ENCODE results near the gene NXPH1. TPM values are rescaled to one million over a fixed set of nuclear protein-coding genes. Genes with fewer than 3 reads are reported as not detected.

Gene NXPH1
- total RNA-seq, 1 experiment from 2014 or later = 1.2 TPM

DNA sequence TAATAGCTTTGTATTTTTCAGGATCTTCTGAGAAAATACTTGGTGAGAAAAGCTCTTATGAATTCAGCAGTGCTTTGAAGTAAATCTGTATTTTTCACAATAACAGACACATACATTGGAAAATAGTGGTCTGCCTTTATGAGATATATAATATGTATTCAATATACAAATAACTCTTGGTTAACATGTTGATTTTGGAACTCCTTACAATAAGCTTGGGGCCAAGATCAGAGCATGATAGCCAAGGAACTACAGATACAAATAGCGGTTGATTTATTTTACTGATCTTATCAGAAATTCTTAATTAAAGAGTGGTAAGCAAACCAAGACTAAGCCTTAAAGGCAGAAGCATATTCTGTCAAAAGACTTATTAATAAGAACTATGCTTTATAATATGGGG, 24.5 kb upstream of the NXPH1 start:
- no peak for DNase-seq
- no peaks in the 10 kb centered on the region for H3K27me3 ChIP-seq (replicated peaks; ENCODE audit: control insufficient read depth, insufficient read depth, low read length)
- ChIA-PET CTCF (no interaction called here), POLR2A (no interaction called here)
- no peak overlapping the region for H3K27ac Mint-ChIP-seq (ENCODE audit: unreplicated experiment)
- BruUV-seq (replicated peaks) = no TSS peak
- H3K4me1 Mint-ChIP-seq (ENCODE audit: low read depth, unreplicated experiment) = no peaks in the 10 kb centered on the region
- no peak overlapping the region for H3K4me3 ChIP-seq (ENCODE audit: low read depth, low read length)
- no peaks in the 10 kb centered on the region for H3K9me3 Mint-ChIP-seq (ENCODE audit: unreplicated experiment)
- no peak overlapping the region for H3K4me3 Mint-ChIP-seq (ENCODE audit: unreplicated experiment)
- TF ChIP-seq, protein P1, sequence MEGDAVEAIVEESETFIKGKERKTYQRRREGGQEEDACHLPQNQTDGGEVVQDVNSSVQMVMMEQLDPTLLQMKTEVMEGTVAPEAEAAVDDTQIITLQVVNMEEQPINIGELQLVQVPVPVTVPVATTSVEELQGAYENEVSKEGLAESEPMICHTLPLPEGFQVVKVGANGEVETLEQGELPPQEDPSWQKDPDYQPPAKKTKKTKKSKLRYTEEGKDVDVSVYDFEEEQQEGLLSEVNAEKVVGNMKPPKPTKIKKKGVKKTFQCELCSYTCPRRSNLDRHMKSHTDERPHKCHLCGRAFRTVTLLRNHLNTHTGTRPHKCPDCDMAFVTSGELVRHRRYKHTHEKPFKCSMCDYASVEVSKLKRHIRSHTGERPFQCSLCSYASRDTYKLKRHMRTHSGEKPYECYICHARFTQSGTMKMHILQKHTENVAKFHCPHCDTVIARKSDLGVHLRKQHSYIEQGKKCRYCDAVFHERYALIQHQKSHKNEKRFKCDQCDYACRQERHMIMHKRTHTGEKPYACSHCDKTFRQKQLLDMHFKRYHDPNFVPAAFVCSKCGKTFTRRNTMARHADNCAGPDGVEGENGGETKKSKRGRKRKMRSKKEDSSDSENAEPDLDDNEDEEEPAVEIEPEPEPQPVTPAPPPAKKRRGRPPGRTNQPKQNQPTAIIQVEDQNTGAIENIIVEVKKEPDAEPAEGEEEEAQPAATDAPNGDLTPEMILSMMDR (IDR thresholded peaks at IDR 0.05; ENCODE audit: insufficient read depth in 1 of 2, low read depth in 1 of 2, low read length in 1 of 2, severe bottlenecking in 1 of 2, unreplicated experiment in 1 of 2) = no peak
- H3K36me3 Mint-ChIP-seq (ENCODE audit: insufficient read depth, unreplicated experiment) = no peaks in the 10 kb centered on the region
- intact Hi-C loops (cut with micrococcal nuclease; ENCODE audit: unreplicated experiment) = no loop called here
- peaks cover 12% of the 10 kb centered on the region for H3K27me3 Mint-ChIP-seq (ENCODE audit: insufficient read depth, unreplicated experiment)
- no peaks in the 10 kb centered on the region for H3K36me3 ChIP-seq (ENCODE audit: control insufficient read depth, insufficient read depth, low read length)
- H3K9me3 ChIP-seq = no peaks in the 10 kb centered on the region
- no peaks in the 10 kb centered on the region for H3K4me1 ChIP-seq

DNA sequence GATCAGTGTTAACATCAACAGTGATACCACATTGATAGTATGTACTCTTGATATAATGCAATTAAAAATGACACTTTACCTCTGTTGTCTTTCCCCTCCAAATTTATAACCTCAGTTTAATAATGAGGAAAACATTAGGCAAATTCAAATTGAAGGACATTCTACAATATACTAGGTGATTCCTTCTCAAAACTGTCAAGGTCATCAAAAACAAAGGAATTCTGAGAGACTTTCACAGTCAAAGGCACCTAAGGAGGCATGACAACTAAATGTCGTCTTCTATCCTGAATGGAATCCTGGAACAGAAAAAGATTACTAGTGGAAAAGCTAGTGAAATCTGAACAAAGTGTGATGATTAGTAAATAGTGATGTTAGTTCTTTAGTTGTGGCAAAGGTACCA, 22.3 kb upstream of the NXPH1 start:
- ChIA-PET CTCF (no interaction called here), POLR2A (no interaction called here)
- H3K4me1 Mint-ChIP-seq (ENCODE audit: low read depth, unreplicated experiment) = no peaks in the 10 kb centered on the region
- DNase-seq = no peak
- H3K4me3 Mint-ChIP-seq (ENCODE audit: unreplicated experiment) = no peak overlapping the region
- H3K36me3 Mint-ChIP-seq (ENCODE audit: insufficient read depth, unreplicated experiment) = no peaks in the 10 kb centered on the region
- no peak overlapping the region for H3K27ac Mint-ChIP-seq (ENCODE audit: unreplicated experiment)
- intact Hi-C loops (cut with micrococcal nuclease; ENCODE audit: unreplicated experiment) = no loop called here
- Histone ChIP-seq H3K27me3 (replicated peaks; ENCODE audit: control insufficient read depth, insufficient read depth, low read length) (no peaks in the 10 kb centered on the region), H3K9me3 (no peaks in the 10 kb centered on the region), H3K4me3 (ENCODE audit: low read depth, low read length) (no peak overlapping the region), H3K4me1 (no peaks in the 10 kb centered on the region), H3K36me3 (ENCODE audit: control insufficient read depth, insufficient read depth, low read length) (no peaks in the 10 kb centered on the region)
- no peaks in the 10 kb centered on the region for H3K9me3 Mint-ChIP-seq (ENCODE audit: unreplicated experiment)
- BruUV-seq (replicated peaks) = no TSS peak
- TF ChIP-seq, protein P1 (IDR thresholded peaks at IDR 0.05; ENCODE audit: insufficient read depth in 1 of 2, low read depth in 1 of 2, low read length in 1 of 2, severe bottlenecking in 1 of 2, unreplicated experiment in 1 of 2) = no peak
- peaks cover 12% of the 10 kb centered on the region for H3K27me3 Mint-ChIP-seq (ENCODE audit: insufficient read depth, unreplicated experiment)

DNA sequence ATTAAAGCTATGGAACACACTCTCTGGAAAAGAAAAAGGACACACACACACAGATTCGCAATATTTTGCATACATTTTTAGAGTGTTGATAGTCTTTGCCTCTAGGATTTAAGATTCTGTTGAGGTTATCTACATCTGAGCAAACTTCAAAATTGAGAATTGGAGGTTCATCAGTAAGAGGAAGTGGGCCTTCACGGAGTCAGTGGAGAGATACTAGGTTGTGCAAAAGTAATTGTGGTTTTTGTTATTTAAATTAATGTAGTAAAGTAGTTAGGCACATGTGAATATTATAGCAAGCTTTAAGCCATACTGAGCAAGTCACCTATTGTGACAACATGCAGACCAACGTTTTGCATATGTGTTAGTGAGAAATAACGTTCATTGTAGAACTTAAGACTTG, 19.8 kb upstream of the NXPH1 start:
- no peak for DNase-seq
- Mint-ChIP-seq H3K36me3 (ENCODE audit: insufficient read depth, unreplicated experiment) (no peaks in the 10 kb centered on the region), H3K27me3 (ENCODE audit: insufficient read depth, unreplicated experiment) (peaks cover 13% of the 10 kb centered on the region), H3K27ac (ENCODE audit: unreplicated experiment) (no peak overlapping the region), H3K9me3 (ENCODE audit: unreplicated experiment) (no peaks in the 10 kb centered on the region), H3K4me1 (ENCODE audit: low read depth, unreplicated experiment) (no peaks in the 10 kb centered on the region), H3K4me3 (ENCODE audit: unreplicated experiment) (no peak overlapping the region)
- TF ChIP-seq, protein P1 (IDR thresholded peaks at IDR 0.05; ENCODE audit: insufficient read depth in 1 of 2, low read depth in 1 of 2, low read length in 1 of 2, severe bottlenecking in 1 of 2, unreplicated experiment in 1 of 2) = no peak
- no peaks in the 10 kb centered on the region for H3K27me3 ChIP-seq (replicated peaks; ENCODE audit: control insufficient read depth, insufficient read depth, low read length)
- intact Hi-C loops (cut with micrococcal nuclease; ENCODE audit: unreplicated experiment) = no loop called here
- no peaks in the 10 kb centered on the region for H3K36me3 ChIP-seq (ENCODE audit: control insufficient read depth, insufficient read depth, low read length)
- H3K9me3 ChIP-seq = no peaks in the 10 kb centered on the region
- BruUV-seq (replicated peaks) = no TSS peak
- no peaks in the 10 kb centered on the region for H3K4me1 ChIP-seq
- H3K4me3 ChIP-seq (ENCODE audit: low read depth, low read length) = no peak overlapping the region
- ChIA-PET CTCF (no interaction called here), POLR2A (no interaction called here)

All from Caco-2 (cell line).